DMS79 (cell line): ENCODE data around the gene UNC13C.
"Not testable (repeated sequence)": the region's sequence is repeated elsewhere in the genome, so short reads cannot be mapped to it uniquely, and the experiment has no call there.

Experiments
- DNase-seq: peaks from one replicate; lab custom pipeline; 2025; lab: John Stamatoyannopoulos, UW

The UNC13C gene

DNA sequence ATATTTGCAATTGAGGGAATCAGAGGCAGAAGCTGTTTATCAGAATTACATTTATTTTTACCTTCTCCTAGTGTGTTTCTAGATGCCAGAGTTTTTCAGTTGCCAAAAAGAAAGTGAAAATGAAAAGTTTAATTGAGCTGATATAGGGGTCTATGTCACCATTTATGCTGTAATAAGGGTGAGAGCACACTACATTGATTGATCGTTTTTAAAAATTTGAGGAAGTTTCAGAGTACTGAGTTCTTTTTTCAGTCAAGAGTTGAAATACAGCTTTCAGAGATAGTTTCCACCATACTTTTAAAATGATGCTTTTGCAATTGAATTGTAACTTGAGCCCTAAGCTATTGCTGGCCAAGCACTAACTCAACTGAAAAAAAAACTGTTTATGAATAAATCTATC, 326.9 kb downstream of the UNC13C start:
- no peak for DNase-seq

DNA sequence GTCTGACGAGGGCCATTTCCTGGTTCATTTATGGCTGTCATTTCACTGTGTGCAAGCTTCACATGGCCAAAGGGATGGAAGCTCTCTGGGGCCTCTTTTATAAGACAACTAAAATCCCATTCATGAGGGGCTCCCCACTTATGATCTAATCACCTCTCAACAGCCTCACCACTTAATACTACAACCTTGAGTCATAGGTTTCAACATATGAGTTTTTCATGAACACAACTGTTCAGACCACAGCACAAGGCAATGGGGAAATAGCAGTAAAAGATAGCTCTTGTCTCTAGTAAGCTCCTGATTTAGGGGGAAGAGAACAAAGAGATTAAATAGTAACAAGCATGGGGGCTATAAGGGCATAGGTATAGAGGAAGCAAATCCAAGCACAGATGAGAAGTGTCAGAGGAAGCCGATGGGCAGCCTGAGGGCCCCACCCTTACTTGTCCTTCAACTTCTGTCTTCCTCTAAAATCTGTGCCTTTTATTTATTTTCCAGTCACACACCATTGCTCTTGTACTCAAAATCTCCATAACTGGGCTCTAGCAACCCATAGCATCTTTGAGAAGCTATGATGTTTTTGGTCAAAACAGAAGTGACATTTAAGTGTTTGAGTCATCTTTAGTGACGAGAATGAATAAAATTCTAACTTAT, 329.1 kb downstream of the UNC13C start:
- no peak for DNase-seq

DNA sequence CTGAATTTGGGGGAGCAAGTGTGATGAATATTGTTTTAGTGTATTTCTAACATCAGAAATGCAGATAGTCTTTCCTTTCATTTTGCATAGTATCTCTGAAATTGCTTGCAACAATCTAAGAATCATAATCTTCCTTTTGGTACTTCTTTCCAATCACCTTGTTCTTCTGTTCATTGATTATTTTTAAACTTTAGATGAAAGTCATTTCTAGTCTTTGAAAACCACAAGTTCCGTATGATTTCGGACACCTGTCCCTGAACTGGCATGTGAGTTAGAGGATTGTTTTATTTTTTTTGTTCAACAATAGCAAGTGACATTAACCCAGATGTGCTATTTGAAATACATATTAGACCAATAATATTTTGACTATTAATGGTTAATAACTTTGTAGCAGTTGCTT, 329.7 kb downstream of the UNC13C start:
- no peak for DNase-seq

DNA sequence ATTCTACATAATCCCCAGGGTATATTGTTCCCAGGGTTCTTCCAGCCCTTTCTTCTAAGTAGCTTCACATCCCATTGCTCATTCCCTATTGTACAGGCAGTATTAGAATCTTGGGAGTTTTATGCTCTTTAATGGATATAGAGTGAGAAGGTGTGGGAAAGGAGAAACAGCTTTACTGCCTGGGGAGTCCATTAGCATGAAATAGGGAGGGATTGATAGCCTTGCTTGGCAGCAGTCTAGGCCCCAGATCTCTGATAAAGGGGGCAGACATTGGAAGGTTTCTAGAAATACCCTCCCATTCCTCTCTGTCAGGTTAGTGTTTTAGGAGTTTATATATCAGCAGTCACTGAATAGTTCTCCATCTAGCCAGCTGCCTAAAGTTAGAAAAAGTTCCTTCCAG, 334.3 kb downstream of the UNC13C start:
- no peak for DNase-seq

DNA sequence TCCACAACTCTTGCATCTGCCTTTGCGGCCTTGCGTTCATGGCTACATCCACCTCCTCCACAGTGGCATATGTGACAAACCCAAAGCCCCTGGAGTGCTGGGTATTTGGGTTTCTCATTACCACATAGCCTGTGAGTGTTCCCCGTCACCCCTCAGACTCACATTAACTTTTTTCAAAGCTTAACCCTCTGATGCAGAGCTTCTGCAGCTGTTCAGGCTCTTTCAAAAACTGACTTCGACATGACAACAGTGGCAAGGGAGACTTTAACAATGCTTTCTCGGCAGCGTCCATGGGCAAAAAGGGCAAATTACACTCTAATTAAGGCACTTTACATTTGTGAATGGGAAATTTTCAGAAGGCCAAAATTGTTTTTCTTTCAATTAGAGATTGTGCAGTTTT, 343.2 kb downstream of the UNC13C start:
- DNase-seq = no peak

DNA sequence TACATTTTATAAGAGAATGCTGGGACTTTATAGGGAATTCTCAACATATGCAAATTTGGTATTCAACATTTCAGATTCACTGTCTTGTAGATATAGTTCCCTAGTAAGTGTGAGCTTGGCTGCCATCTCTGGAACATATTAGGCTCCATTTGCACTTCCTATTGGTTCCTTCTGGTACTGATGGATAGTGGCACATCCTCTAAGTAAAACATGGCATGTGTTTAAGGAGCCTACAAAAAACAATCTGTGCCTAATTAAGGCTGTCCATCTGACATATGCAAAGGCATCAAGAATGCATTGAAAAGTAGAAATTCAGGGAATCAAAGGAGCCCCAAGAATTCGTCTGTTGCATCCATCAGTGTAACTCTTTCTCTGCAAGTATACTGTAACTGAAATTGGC, 344.1 kb downstream of the UNC13C start:
- no peak for DNase-seq

DNA sequence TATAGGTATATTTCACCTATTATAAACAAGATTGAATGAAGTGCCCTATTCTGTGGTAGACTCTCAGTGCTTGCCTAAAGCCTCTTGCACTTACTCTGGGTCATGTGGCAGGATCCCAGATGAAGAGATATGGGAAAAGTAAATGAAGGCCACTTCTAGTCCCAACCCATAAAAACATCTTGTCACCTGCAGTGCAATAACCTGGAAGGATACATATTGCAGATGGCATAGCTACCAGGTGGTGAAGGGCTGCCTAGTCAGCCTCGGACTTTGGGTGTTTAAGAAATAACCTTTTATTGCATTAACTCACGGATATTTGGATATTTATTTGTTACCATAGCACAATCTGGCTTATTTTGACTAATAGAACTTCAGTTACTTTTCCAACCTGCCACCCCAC, 367.1 kb downstream of the UNC13C start:
- DNase-seq = no peak

DNA sequence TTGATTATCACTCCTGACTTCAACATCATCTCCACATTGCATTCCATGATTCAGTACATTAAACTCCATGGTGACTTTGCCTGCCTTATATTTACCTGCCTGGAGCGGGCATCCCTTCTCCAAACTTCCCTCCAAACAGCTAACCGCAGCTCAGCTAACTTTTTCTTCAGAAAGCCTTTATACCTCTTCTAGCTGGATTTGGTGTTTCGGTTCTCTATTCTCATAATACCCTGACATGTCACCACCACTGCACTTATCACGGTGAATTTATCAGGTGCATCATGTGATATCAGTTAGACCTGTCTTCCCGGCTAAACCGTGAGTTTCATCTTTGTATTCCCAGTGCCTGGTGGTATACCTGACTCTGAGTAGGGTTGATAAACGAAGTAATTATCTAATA, 367.6 kb downstream of the UNC13C start:
- DNase-seq = no peak

DNA sequence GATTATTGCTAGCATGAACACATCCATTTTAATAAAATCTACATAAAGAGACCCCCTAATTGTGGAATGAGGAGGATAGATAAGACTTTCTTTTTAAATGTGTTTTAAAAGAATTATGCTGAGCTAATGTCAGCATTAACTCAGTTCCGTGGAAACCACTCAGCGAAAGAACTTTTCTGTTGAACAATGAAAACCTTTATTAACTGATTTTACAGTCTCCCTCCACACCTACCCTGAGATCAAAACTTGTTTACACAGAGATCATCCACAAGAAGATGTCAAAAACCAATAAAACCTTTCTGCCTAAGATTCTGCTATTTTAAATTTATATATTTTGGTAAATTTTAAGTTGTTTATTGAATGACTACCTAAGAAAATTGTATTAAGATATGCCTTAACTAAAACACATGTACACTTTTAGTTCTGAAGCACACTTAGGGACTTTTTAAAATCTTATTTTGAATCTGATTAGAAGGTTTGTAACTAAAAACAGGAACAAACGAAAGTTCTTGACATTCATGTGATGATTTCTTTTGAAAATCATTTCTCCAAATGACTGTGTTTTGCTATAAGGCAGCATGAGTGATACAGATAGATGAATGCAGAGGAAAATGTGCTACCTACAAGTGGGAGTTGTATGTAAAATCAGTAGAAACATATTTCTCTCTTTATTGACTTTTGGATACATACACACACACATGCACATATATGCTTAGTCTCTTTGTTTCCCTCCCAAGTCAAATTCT, 369.0 kb downstream of the UNC13C start:
- no peak for DNase-seq

DNA sequence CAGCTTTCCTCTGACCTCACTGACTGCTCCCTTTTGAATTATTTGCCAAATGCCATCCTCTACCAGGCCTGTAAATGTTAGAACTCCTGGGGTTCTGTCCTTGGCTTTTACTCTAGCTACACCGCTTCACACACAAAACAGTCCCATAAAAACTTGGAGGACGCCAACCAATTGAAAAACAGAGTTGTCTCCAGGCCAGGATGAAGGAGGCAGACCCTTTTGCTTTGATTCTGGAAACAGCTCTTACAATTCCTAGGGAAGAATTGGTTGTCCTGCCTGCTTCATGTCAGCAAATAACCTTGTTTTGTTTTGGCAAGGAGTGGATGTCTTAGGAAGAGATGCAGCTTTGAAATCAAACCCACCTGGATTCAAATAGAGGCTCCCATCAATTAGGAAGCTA, 375.5 kb downstream of the UNC13C start:
- no peak for DNase-seq

DNA sequence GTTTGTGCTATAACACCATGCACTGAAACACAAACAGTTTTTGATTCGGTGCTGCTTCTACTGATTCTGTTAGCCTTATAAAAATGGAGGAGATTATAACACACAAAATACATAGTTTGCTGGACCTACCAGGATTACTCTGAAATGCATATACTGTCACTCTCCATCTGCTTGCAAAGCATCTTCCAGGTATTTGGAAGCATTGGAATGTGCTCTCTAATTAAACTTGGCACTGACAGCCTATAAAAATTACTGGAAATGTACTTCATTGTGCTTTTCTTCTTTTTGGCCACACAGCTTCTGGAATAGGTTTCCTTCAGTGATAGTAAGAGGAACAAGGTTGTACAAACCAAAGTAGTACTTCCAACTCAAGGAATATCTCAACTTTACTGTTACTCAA, 376.1 kb downstream of the UNC13C start:
- no peak for DNase-seq

DNA sequence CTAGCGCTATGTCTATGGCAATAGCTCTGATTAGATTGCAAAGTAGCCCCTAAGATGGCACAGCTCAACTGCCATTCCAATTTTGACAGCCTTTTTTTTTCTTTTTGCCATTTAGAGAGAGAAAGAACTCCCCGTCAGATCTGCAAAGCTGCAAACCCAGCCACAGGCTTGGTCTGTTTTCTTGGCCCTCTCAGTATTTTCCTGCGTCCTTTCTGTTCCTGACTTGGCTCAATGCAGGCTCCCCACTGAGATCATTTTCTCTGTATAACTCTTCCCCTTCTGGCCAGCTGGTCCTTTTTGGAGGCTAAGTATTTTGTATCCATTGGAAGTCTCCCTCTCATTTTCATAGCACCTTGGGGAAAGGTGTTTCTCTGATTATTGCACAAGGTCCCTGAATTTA, 386.7 kb downstream of the UNC13C start:
- no peak for DNase-seq

DNA sequence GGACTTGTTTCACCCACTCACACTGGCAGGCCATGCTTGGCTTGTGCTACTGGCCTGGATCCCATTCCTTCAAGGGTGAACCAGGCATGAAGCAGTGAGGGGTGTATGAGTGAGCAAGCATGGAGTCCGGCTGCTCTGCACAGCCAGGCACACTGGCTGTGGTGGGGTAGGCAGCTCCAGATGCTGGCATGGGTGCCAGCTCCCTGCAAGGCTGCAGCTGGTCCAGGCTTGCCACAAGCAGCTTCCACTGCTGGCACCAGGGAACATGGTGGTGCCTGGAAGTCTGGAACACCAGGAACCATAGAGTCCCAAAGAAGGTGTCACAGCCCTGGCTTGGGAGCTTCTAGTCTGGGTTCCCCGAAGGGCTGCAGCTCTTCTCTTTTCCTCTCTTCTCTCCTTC, 395.1 kb downstream of the UNC13C start:
- DNase-seq = no peak

DNA sequence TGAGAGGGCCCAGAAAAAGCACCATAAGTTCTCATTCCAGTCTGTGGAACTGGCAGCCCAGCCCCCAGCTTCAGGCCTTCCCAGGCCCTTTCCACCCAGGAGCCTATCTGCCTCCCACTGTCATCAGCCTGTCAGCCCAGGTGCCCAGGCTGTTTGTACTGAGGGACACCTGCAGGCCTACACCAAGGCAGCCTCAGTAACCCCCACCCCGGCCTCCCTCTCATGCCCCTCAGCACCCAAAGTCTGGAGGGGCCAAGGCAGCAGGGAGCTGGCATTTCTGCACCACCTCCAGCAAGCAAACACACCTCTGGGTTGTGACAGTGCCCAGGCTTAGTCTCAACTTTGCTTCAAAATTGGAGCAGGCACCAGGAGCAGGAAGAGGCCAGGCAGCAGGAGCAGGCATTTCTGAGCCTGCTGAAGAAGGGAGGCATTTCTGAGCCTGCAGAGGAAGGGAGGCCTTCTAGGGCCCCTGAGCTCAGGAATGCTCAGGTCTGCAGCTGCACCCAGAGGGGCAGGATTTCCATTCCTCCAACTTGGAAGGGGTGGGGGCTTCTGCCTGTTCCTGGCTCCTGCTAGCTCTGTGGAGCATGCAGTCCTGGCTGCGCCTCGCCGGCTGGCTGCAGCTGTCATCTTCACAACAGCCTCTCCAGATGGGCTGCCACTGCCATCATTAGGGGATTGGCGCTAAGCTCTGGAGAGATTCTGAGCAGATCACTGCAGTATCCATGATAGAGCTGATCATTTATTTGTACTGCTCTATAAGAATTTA, 396.1 kb downstream of the UNC13C start:
- no peak for DNase-seq

DNA sequence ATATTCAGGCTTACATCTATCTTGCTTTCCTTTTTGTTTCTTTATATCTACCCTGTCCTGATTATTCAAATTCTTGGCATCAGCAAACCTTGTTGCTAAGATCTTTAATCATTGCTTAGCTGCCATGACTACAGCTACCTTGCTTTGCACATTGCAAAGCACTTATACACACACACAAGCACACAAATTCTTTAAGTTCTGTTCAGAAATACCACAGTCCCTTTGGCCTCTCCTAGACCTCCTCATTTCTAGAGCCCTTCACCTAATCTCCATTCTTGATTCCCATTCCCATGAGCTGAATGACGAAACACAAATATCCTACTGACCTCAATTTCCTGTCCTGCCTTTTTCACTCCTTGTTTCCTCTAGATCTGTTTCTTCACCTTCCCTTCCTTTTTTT, 409.6 kb downstream of the UNC13C start:
- DNase-seq = no peak

DNA sequence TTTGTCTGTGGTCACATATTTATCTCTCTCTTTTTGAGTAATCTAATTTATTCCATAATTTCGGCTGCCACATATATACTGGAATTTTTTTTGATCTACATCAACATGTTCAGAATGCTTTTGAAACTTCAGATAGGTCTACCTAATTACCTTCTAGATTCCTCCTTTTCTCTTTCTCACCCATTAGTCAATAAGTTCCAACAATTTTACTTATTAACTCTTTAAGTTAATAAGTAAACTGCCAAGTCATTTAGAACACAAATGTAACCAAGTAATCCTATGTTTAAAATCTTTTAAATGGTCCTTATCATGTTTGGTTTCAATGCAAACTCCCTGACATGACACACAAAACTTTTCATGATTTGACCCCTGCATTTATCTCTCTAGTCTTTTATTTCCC, 410.5 kb downstream of the UNC13C start:
- no peak for DNase-seq

DNA sequence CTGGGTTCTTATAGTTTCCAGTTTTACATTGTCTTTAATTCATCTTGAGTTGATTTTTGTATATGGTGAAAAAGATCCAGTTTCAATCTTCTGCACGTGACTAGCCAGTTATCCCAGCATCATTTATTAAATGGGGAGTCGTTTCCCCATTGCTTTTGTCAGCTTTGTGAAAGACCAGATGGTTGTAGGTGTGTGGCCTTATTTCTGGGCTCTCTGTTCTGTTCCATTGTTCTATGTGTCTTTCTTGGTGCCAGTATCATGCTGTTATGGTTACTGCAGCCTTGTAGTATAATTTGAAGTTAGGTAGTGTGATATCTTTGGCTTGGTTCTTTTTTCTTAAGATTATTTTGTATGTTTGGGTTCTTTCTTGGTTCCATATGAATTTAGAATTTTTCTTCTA, 432.2 kb downstream of the UNC13C start:
- DNase-seq = no peak

DNA sequence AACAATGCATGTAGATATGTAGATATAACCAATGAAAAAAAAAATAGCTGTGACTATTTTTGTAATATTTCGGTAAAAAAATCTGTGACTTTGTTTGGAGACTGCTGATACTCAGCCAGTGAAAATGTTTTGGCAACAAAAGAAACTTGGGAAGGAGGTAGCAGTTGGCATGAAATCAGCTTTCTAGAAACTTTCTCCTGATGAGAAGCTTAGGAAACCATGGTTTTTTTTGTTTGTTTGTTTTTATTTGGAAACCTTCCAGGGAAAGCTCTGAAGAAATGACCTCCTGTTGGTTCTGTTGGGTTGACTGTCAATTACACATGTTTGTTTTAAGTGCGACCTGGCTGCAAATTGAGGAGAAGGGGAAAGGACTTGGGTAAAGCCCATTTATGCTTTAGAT, 445.9 kb downstream of the UNC13C start:
- DNase-seq = no peak

DNA sequence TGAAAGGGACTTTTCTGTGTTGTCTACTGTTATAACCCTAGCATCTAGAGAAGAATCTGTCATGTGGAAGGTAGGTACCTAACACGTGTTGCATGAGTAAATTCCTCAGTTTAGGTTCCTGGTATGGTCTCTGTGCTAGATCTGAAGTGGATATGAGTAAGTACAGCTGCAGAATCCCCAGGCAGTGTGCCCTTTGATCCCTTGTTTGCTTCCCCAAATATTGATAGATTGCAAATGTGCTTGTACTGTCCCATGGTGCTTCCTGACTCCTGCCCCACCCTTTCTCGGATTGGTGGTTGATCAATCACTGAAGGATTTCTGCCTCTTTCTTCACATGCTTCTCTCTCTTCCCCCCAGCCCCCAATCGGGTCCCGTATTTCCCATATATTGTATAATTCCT, 450.4 kb downstream of the UNC13C start:
- no peak for DNase-seq

DNA sequence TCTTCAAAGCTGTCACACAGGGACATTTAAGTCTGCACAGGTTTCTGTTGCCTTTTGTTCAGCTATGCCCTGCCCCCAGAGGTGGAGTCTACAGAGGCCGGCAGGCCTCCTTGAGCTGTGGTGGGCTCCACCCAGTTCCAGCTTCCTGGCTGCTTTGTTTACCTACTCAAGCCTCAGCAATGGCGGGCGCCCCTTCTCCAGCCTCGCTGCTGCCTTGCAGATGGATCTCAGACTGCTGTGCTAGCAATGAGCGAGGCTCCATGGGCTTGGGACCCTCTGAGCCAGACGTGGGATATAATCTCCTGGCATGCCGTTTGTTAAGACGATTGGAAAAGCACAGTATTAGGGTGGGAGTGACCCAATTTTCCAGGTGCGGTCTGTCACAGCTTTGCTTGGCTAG, 472.0 kb downstream of the UNC13C start:
- DNase-seq = not testable (repeated sequence)

DNA sequence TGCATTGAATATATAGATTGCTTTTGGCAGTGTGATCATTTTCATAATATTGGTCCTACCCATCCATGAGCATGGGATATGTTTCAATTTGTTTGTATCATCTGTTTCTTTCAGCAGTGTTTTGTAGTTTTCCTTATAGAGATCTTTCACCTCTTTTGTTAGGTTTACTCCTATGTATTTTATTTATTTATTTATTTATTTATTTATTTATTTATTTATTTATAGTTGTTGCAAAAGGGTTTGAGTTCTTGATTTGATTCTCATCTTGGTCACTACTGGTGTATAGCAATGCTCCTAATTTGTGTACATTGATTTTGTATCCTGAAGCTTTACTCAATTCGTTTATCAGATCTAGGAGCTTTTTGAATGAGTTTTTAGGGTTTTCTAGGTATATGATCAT, 478.2 kb downstream of the UNC13C start:
- no peak for DNase-seq

DNA sequence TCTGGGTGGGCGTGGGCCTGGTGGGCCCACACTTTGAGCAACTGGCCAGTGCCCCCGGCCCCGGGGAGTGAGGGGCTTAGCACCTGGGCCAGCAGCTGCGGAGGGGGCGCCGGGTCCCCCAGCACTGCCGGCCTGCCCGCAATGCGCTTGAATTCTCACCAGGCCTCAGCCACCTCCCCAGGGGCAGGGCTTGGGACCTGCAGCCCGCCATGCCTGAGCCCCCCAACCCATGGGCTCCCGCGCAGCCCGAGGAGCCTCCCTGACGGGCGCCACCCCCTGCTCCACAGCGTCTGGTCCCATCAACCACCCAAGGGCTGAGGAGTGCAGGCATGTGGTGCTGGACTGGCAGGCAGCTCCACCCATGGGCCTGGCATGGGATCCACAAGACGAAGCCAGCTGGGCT, 484.3 kb downstream of the UNC13C start:
- DNase-seq = no peak

DNA sequence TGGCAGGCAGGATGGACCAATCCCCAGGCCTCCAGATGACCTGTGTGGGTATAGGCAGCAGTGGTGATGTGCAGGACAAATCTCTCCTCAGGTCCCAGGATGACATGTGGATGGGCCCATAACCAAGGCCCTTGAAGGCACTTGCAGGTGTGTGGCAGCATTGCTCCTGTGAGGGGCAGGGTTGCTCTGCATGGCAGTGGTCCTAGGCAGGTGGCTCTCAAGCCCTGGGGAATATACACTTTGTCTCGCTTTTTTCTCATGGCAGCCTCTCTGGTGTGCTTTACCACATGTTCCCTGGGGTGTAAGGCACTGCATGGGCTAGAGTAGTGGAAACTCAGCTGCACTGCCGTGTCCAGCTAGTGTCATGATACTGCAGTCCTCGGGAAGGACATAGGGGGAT, 503.6 kb downstream of the UNC13C start:
- no peak for DNase-seq
